ENCODE measurements around the gene GFAP.

Gene GFAP

DNA sequence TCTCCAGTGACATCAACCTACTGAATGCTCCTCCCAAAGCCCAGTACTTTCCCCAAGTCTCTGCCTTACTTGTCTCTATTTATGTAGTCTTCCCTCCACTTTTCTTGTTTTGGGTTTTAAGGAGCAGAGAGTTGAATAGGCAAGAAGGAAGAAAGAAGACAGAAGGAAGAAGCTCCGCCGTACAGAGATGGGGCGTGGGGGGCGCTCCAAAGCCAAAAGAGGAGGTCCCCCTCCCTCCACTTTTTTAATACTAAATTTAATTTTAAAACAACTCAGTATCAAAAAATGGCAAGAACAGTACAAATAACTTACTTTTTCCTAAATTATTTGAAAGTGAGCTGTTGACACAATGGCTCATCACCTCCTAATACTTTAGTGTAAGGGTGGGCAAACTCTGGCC is 20.7 kb downstream of the GFAP start:
- no peak for DNase-seq

DNA sequence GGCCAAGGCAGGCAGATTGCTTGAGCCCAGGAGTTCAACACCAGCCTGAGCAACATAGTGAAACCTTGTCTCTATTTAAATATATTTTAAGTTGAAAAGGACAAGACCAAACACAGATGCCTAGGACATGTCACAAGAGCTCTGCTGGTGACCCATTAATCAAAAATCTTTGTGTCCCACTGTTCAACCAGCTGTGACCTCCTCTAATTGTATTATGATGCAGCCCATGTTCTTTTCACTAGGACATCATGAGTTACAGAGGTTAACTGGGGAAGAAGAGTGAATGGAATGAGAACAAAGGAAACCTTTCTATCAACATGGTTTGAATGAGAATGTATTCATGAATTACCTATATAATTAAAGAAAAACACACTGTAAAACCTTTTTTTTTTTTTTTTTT is 23.1 kb downstream of the GFAP start:
- peak; percentile 68 for DNase-seq

DNA sequence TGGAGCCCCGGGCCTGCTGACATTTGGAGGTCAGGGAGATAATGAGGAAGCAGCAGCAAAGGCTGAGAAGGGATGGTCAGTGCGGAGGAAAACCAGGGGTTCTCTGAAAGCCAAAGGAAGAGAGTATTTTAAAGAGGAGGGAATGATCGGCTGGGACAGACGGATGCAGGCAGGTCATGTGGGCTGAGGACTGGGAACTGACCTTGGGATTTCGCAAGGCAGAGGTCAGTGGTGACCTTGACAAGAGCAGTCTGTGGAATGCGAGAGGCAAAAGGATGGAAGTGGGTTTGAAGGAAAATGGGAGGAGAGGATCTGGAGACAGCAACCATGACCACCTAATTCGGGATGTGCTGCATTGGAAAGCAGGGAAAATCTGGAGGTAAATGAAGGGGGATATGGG is 26.3 kb downstream of the GFAP start:
- DNase-seq: no peak

DNA sequence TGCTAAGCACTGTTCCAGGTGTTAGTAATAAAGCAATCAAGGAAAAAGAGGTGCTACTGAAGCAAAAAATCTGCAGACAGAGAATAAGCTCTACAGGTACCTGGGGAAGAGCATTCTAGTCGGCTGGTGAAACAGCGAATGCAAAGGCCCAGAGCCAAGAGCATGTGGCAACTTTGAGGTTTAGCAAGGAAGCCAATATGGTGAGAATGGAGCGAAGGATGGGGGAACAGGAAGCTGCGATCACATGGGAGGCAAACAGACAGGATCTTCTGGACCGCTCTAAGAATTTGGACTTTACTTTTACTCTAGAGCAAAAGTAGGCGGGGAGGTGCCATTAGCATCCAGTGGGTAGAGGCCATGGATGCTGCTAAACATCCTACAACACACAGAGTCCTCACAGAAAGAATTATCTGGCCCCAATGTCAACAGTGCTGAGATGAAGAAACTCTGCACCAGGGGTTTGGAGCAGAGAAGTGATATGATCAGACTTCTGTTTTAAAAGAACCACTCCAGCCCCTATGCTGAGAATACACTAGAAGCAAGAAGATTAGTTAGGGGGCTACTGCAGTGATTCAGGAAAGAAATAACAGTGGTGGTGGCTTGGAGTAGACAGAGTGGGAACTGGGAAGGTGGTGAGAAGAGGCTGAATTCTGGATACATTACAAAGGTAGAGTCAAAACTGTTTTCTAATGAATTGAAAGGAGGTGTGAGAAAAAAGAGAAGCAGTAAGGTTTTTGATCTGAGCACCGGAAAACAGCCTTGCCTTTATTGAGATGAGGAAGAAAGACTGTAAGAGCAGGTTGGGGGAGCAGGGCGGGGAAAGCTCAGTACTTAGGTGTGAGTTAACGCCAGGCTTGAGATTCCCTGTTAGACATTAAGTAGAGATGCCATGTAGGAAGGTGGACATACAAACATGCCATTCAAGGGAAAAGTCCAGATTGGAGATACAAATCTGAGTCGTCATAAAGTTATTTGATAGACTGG is 27.0 kb downstream of the GFAP start:
- DNase-seq: no peak

DNA sequence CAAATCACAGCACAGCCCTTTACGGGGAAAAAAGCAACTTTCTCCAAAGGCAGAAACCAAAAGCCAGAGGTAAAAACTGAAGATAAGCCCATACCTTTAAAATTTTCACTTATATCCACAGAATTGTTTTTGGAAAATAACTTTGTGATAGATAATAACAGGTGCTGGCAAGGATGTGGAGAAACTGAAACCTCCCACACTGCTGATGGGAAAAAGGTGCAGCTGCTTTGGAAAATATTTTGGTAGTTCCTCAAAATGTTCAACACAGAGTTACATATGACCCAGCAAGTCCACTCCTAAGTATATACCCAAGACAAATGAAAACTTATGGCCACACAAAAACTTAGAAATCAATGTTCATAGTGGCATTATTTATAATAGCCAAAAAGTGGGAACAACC is 28.3 kb downstream of the GFAP start:
- no peak for DNase-seq

DNA sequence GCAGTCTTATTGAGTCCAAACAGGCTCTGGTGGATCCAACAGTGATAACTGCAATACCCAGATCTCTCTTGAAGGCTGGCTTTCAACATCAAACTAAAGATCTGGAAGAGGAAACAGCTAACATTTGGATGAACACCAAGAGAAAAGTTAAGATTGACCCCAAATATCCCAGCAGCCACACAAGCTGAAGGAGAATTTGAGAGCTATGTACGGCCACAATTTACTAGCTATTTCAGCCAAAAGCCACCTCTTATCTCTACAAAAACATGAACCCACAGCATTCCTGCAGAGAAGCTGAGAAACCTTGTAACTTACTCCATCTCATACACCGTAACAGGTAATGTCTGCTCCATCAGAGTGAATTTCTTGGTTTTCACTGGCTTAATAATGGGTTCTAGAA is 30.4 kb downstream of the GFAP start:
- DNase-seq: no peak

DNA sequence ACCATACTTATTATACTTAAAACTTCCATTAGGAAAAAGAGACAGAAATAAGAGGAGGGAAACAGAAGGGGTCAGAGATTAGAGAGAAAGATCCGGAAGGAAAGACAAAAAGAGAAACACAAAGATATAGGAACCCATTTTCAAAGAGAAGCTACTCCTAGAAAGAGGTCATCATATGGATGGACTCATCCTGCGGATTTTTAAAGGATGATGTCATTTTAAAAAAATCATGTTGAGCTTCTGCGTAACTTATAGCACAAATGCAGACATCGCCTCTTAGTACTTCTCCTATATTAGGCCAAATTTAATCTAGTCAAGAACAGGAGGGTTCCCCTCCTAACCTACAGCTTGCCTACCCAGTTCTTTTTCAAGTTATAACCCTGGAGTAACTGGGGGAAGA is 34.2 kb downstream of the GFAP start:
- no peak for DNase-seq

DNA sequence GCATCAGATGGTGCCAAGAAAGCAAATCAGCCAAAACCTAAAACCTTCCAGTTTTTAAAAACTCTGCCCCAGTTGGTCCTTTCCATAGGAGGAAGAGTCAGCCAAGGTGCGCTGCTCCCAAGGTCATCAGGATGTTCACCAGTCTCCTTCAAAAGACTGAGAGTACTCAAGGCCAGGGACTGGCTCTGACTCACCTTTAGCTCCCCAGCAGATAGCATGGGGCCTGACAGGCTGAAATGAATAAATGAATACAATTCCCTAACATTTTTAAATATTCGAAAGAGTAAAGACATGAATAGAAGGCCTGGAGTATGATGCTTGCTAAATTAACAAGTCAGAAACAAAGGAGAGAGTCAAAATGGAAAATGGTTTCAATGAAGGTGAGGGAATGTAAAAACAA is 35.2 kb downstream of the GFAP start:
- no peak for DNase-seq

DNA sequence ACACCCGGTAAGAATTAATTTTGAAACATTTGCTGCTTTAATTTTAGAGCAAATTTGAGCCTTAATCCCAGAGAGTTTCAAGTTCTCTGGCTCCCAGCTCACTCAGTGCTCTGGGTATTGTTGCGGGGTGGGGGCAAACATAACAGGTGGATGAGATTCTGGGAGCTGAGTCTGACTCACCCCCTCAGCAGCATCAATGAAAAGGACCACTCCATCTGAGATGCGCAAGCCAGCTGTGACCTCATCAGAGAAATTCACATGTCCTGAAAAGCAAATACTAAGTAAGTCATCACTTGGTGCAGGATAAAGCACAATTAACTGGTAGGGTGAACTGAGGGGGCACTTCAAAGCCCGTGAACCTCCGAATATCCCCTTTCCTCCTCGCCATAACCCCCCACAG is 35.9 kb downstream of the GFAP start:
- no peak for DNase-seq

DNA sequence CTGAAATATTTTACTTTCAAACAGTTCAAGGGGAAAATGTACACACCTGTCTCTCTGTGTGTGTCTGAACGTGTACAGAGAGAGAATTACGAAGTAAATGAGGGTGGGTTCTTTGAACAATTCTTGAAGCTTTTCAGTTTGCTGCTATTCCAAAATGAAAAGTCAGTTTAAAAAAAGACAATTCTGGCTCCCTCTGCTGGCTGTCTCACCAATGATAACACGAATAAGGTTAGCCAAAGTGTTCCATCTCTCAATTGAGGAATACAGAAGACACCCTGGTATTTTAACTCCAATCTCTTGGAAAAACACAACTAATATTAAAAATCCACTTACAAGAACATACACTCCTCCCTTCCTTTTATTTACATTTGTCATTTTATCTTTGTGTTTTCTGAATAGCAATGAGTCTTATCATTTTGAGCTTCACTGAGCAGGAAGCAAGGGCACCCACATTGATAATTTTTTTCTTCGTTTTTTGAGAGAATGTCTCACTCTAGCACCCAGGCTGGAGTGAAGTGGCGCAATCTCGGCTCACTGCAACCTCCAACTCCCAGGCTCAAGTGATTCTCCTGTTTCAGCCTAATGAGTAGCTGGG is 36.6 kb downstream of the GFAP start:
- DNase-seq: peak; percentile 34

DNA sequence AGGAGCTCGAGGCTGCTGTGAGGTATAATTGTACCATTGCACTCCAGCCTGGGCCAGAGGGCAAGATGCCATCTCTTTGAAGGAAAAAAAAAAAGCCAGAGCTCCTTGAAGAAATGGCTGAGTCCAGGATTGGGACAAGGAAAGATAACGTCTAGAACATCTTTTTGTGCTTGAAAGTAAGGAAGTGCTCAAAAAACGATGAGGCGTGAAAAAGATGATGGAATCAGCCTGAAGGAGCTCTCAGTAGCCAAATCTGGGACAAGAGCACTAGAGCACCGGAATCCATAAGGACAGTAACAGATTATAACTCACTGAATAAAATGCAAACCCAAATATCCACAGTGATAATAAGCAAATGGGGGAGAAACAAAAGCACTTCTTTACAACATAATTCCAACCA is 38.2 kb downstream of the GFAP start:
- DNase-seq: no peak

DNA sequence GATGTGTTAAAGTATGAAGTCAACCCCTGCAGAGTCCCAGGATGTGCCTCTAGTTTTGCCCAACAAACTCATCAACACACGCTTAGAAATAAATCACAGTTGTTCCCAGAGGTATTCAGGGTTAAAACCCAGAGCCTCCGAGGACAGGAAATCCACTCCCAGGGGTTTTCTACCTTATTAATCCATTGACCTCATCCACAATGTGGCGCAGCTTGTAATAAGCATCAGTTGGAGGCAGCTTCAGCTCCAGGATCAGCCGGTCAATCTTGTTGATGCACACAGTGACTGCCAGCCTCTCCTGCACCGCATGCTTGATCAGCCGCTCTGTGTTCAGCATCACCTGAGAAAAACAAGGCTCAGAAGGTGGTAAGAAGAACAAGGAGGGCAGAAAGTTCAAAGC is 39.5 kb downstream of the GFAP start:
- no peak for DNase-seq

DNA sequence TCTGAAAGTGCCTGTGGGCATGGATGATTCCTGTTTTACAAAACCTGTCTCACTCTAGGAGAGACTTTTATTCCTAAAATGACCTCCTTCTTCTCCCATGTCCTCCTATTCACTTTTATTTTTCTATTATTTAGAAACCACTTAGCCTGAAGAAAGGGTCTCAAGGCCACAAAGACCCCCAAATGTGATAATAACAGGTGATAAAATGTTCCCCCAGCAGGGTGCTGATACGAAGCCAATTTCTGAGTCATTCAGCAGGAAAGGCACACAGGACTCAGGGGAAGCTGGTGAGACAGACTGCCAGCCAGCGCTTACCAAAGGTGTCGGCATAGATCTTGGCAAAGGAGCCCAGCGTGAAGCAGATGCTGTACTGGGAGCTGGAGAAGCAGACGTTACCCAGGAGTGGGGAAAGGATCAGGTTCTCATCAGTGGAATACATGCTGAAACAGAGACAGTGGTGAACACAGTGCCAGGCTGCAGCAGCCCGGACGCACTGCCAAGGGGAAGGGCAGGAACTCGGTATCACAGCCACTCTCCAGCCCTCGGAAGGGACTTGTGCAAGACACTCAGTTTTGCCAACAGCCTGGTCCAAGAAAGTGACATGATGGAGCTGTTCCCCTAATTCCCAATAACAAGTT is 43.0 kb downstream of the GFAP start:
- DNase-seq: peak; percentile 94

DNA sequence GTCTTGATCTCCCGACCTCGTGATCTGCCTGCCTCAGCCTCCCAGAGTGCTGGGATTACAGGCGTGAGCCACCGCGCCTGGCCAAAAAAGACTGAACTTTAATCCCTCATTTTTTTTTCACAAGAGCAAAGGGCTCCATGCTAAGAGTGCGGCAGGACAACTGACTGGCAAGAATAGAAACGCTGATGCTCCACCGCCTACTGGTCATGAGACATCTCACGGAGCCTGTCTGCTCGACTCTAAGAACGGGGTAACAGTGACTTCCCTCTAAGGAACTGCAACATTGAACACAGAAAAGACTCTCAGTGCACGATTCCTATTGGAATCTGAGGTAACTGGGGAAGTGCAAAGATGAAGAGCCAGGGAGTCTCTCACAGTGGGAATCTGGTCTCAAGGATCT is 43.7 kb downstream of the GFAP start:
- no peak for DNase-seq

DNA sequence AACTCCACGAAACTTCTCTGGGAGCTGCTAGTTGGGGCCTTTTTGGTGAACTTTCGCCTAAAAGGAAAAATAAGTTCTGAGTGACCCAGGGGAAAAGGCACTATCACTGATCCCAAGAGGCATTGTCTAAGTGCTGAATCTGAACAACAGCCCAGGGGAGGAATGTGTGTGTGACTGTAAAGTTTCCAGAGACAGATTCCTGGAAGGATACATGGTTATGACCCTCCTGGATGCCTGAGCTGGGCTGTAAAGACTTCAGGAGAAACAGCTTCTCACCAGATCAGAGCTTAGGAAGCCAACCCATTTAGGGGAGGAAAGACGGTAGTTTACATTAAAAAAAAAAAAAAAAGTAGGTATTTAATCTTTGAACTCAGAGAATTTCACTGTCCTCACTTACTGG is 47.5 kb downstream of the GFAP start:
- no peak for DNase-seq

DNA sequence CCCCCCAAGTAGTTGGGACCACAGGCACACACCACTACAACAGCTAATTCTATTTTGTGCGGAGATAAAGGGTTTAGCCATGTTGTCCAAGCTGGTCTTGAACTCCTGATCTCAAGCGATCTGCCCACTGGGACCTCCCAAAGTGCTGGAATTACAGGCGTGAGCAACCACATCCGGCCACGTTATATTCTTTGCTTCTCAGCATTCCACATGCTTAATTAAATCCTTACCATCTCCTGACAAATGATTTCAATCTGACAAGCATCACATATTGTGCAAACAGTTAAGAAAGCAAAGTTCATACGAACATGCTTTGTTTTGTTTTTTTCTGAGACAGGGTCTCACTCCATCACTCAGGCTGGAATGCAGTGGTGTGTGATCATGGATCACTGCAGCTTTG is 49.4 kb downstream of the GFAP start:
- no peak for DNase-seq

DNA sequence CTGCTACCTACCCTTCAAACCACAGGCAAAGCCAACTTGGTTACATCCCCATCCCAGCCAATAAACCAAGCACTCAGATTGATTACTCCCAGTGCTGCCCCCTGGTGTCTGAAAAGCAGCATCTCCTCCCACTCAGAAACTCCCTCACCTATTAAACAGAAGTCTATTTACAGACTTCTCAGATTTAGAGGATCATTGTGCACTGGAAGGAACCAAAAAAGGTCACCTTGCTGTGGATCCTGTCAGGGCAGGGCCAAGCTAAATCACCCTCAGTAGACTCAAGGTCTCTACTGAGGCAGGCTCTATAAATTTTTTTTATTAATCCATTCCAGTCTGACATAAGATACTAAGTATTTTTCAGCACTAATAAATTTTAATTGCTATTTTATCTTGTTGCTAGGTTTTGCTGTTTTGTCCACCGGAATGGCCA is 50.1 kb downstream of the GFAP start:
- peak; percentile 71 for DNase-seq

DNA sequence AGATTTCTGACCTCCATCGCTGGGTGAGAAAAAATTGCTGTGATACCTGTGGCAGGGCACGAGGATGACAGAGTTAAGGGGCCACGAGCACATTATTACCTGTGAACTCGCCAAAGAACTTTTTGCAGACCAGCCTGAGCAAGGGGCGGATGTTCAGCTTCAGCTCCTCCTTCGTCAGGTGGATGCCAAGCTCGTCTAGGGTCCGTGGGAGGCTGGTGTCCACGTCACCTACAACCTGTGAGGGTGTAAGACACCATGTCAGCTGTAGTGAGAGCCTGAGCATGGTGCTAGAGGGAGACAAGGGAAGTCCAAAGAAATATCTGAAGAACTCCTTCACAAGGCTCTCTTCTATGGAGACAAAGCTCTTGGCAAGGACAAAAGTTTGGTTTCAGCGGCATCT is 50.5 kb downstream of the GFAP start:
- no peak for DNase-seq

DNA sequence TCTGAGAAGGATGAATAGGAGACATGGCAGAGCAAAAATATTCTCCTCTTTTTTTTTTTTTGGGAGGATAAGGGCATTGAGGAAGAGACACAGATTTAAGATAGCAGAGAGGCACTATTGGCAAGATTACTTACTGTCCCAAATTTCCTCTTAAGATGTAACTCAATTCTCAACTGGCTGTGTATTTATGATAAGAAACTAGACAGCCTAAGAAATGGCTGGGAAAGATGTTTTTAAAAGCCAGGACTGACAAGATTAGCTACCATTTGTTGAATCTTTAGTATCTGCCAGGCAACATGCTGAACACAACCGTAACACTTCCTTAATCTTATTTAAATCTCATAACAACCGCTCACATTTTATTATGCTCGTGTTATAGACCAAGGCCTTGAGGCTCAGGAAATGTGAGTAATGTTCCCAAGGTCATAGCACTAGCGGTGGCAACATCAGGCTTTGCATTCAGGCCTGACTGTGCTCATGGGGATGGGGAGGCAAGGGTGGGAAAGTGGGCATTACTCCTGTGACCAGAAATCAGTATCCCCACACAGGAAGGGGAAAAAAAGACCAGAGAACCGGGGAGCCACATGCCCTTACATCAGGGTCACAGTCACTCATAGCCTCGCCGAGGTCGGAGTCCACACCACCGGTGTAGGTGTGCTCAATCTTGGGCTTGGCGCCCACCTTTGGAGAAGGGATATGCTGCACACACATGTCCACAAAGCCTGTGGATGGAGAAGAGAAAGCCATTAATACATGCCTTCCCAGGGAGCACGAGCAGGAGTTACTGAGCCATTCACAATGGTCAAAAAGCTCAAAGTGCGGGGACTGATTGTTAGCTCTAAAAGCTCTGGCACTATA is 52.0 kb downstream of the GFAP start:
- no peak for DNase-seq

DNA sequence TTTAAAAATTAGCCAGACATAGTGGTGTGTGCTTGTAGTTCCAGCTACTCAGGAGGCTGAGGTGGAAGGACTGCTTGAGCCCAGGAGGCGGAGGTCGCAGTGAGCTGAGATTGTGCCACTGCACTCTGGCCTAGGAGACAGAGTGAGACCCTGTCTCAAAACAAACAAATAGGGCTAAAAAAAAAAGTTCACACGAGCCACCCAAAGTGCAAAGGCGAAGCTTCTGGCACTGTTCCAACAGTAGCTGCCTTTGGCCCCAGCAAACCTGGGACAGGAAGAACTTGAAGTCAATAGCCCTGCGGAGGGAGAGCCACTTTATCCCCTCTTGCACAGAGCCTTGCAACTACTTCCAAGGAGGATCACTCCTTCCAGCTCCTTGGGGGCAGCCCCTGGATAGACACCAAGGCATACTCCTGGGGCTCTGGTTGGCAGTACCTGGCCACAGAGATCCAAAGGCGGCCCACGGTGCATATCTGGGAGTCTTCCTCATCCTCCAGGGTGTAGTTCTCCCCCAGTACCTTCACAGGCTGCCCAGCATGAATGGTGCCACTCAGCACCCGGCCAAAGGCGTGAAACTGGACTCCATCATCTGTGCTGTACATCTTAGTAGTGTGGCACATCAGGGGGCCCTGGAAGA is 52.9 kb downstream of the GFAP start:
- DNase-seq: no peak

DNA sequence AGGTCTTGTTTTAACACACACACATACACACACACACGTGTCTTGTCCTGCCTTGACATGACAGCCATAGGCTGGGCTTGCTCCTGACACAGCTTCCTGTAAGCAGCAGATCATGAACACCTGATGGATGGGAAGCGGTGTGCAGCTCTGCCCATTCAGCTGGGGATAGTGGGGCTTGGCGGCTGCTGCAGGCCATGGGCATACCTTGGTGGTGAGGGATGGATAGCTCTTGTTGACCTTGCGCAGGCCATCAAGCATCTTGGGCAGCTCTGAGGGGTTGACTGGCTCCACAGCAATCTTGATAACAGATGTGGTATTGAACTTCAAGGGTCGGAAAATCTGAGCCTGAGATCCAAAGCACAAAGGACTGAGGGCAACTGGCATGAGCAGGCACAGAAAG is 55.6 kb downstream of the GFAP start:
- DNase-seq: no peak

DNA sequence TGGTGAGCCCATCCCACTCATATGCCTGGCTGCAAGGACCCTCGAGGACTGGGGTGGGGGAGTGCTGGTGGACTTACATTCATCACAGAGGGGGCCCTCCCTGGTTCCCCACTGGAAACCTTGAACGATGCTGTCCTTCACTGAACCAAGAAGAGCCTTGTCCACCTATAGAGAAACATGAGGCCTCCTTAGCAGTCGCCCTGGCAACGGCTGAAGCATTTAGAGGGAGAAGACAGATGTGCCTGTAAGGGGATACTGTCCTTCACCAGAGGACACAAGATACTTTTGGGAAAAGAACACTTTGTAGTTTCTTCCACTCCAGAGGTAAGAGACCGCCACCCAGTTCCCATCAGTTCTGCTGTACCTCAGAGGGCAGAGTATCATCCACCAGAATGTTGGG is 61.1 kb downstream of the GFAP start:
- DNase-seq: no peak

Measured in NCI-H146 (cell line).